OCI-LY7 (cell line): Measurements from ENCODE around the gene ARHGEF3. TPM values are rescaled to one million over a fixed set of nuclear protein-coding genes. Genes with fewer than 3 reads are reported as not detected.

Experiments used
- BruUV-seq: library from RNA; stranded (reverse); fragments of 400-500 nt; replicated peaks from 2 replicates; lab custom pipeline; 2021; lab: Mats Ljungman, UMichigan
- CTCF ChIA-PET: fragments of 300-600 bp; sonication (Branson Sonifier 250); formaldehyde crosslinking; loops from one replicate; lab custom pipeline; 2022; ENCODE audit warnings: antibody characterized with exemption; ENCODE audit not compliant: unreplicated experiment; lab: Charles Lee
- POLR2A ChIA-PET: fragments of 300-600 bp; sonication (Branson Sonifier 250); formaldehyde crosslinking; loops from one replicate; lab custom pipeline; 2022; ENCODE audit warnings: antibody characterized with exemption; lab: Charles Lee
- DNase-seq: peaks from one replicate; pipeline ENCODE4 v3.0.0-alpha.2; 2015; ENCODE audit warnings: low spot score
- H2AFZ ChIP-seq: fragments of 200-600 bp; sonication (generic), shearing (Covaris generic); 2 replicates; pipeline ENCODE4 v1.6.1; 2014; ENCODE audit warnings: mild to moderate bottlenecking, antibody characterized with exemption, low read length, moderate library complexity
- H3K27ac ChIP-seq: fragments of 200-600 bp; sonication (generic); 2 replicates; pipeline ENCODE4 v1.5.1; 2014; ENCODE audit warnings: mixed run types, low read depth, mild to moderate bottlenecking, moderate library complexity, low read length, inconsistent platforms; ENCODE audit not compliant: poor library complexity, severe bottlenecking
- H3K36me3 ChIP-seq: fragments of 200-600 bp; sonication (generic); 2 replicates; pipeline ENCODE4 v1.6.1; 2014; ENCODE audit warnings: mild to moderate bottlenecking, antibody characterized with exemption, low read length, moderate library complexity, mixed read lengths; ENCODE audit not compliant: insufficient read depth
- H3K4me1 ChIP-seq: fragments of 200-600 bp; sonication (generic); 2 replicates; pipeline ENCODE4 v1.5.1; 2014; ENCODE audit warnings: mild to moderate bottlenecking, low read length; ENCODE audit not compliant: insufficient read depth, poor library complexity, severe bottlenecking
- H3K4me2 ChIP-seq: fragments of 200-600 bp; sonication (generic); 2 replicates; pipeline ENCODE4 v1.6.1; 2014; ENCODE audit warnings: mild to moderate bottlenecking, low read length
- H3K4me3 ChIP-seq: fragments of 200-600 bp; sonication (generic); 2 replicates; pipeline ENCODE4 v1.5.1; 2014; ENCODE audit warnings: mild to moderate bottlenecking, low read depth, low read length; ENCODE audit not compliant: poor library complexity, severe bottlenecking
- H3K79me2 ChIP-seq: fragments of 200-600 bp; sonication (generic); 2 replicates; pipeline ENCODE4 v1.6.1; 2016; ENCODE audit warnings: low read depth, mild to moderate bottlenecking, low read length, moderate library complexity, mixed read lengths; ENCODE audit not compliant: insufficient read depth
- H3K9me2 ChIP-seq: fragments of 200-600 bp; sonication (generic); 2 replicates; pipeline ENCODE4 v1.6.1; 2016; ENCODE audit warnings: mild to moderate bottlenecking, low read length, mixed read lengths; ENCODE audit not compliant: insufficient read depth
- H3K9me3 ChIP-seq: fragments of 200-600 bp; sonication (generic); 2 replicates; pipeline ENCODE4 v1.6.1; 2014; ENCODE audit warnings: mild to moderate bottlenecking, mixed run types, low read length, mixed read lengths
- H4K20me1 ChIP-seq: fragments of 200-600 bp; sonication (generic); 2 replicates; pipeline ENCODE4 v1.6.1; 2014; ENCODE audit warnings: mild to moderate bottlenecking, antibody characterized with exemption, low read length, moderate library complexity, mixed read lengths; ENCODE audit not compliant: insufficient read depth
- CTCF ChIP-seq: fragments of 200-600 bp; sonication (generic); conservative IDR thresholded peaks from 2 replicates; pipeline ENCODE4 v1.5.1; 2014; ENCODE audit warnings: mild to moderate bottlenecking, antibody characterized with exemption, low read length, moderate library complexity, mixed read lengths
- EZH2phosphoT487 ChIP-seq: fragments of 200-600 bp; sonication (generic); IDR thresholded peaks from 2 replicates; pipeline ENCODE4 v1.6.1; 2018; ENCODE audit warnings: low read depth, borderline replicate concordance, mild to moderate bottlenecking, mixed run types, antibody characterized with exemption, low read length, moderate library complexity, mixed read lengths
- intact Hi-C: fragments of 100-400 bp; cut with micrococcal nuclease; formaldehyde crosslinking; loops from one replicate; pipeline ENCODE4 v1.10.0; 2022; ENCODE audit not compliant: unreplicated experiment
- total RNA-seq, 2 experiments: library from RNA; depleted of rRNA in 1 of 2; stranded (reverse); fragments of >200 nt in 1 of 2; shearing (Covaris generic) in 1 of 2; gene quantifications; 2 replicates each; pipeline ENCODE4 v1.2.3, GENCODE V29; 2014 to 2022

Gene ARHGEF3
- total RNA-seq, 2 experiments from 2014 or later: 14.1 to 26.9 TPM

- Histone ChIP-seq H2AFZ (no peak overlapping the region), H3K9me3 (no peaks in the 10 kb centered on the region), H3K4me2 (no peak overlapping the region), H3K36me3 (peaks cover 16% of the 10 kb centered on the region; the same call in 1 of the 2 replicates), H3K4me1 (no peaks in the 10 kb centered on the region), H4K20me1 (no peaks in the 10 kb centered on the region), H3K79me2 (no peaks in the 10 kb centered on the region), H3K4me3 (no peak overlapping the region), H3K9me2 (no peaks in the 10 kb centered on the region), H3K27ac (no peak overlapping the region)
- ChIA-PET POLR2A (interaction anchor here (0.5 to 0.7 kb wide), 2 partner anchors 9 to 82 kb away, joined by 3 read pairs; no protein-coding TSS in a partner anchor), CTCF (no interaction called here)
- DNase-seq: no peak
- intact Hi-C loops: no loop called here
- TF ChIP-seq CTCF (no peak), EZH2phosphoT487 (no peak)
- BruUV-seq: no TSS peak
Measured at GRCh38 chr3:56769116-56769707, 32.5 kb downstream of the ARHGEF3 start.

DNA sequence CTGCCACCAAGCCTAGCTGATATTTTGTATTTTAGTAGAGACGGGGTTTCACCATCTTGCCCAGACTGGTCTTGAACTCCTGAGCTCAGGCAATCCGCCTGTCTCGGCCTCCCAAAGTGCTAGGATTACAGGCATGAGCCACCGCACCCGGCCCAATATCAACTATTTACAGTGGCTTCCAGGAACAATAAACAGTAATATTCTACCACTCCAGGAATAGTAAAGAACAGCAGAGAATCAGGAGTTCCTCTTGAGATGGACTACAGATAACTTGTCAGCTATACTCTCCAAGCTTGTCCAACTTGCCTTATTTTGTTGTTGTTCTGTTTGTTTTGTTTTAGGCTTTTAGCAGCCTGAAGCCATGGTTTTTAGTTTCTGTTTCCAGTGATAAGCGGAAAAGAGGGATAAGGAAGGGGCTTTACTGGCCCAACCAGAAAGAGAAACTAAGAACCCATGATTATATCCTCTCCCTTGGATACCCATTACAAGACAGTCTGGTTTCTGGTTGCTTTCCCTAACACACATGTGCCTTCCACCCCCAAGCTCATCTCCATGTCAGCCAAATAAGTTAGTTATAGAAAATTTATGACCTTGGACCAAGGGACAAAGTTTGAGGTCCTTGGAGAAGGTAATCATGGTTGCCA is 36.7 kb downstream of the ARHGEF3 start:
- Histone ChIP-seq H4K20me1 (no peaks in the 10 kb centered on the region), H3K79me2 (no peaks in the 10 kb centered on the region), H3K4me2 (no peak overlapping the region), H3K4me1 (no peaks in the 10 kb centered on the region), H2AFZ (no peak overlapping the region), H3K4me3 (no peak overlapping the region), H3K9me3 (no peaks in the 10 kb centered on the region), H3K9me2 (no peaks in the 10 kb centered on the region), H3K27ac (no peak overlapping the region), H3K36me3 (peaks cover 5% of the 10 kb centered on the region; the same call in 1 of the 2 replicates)
- TSS peak; percentile 21 for BruUV-seq
- no peak for DNase-seq
- TF ChIP-seq CTCF: no peak
- no peak for TF ChIP-seq EZH2phosphoT487
- CTCF ChIA-PET: no interaction called here
- POLR2A ChIA-PET: interaction anchor here (0.6 to 1.0 kb wide), 4 partner anchors 12 to 230 kb away, joined by 3 to 4 read pairs (median 3); no protein-coding TSS in a partner anchor
- intact Hi-C loops: no loop called here

- POLR2A ChIA-PET: no interaction called here
- DNase-seq: no peak
- no peaks in the 10 kb centered on the region for H4K20me1 ChIP-seq
- TF ChIP-seq CTCF (no peak), EZH2phosphoT487 (no peak)
- peaks cover 5% of the 10 kb centered on the region; the same call in 1 of the 2 replicates for H3K36me3 ChIP-seq
- H3K9me2 ChIP-seq: no peaks in the 10 kb centered on the region
- H3K9me3 ChIP-seq: no peaks in the 10 kb centered on the region
- no peaks in the 10 kb centered on the region for H3K79me2 ChIP-seq
- no peak overlapping the region for H3K4me2 ChIP-seq
- H3K4me3 ChIP-seq: no peak overlapping the region
- BruUV-seq: no TSS peak
- no peak overlapping the region for H2AFZ ChIP-seq
- no peaks in the 10 kb centered on the region for H3K4me1 ChIP-seq
- intact Hi-C loops: no loop called here
- H3K27ac ChIP-seq: no peak overlapping the region
- CTCF ChIA-PET: no interaction called here
Measured at GRCh38 chr3:56764184-56764583, 37.6 kb downstream of the ARHGEF3 start.
